K562 (cell line): ENCODE data around the gene HSD17B8. TPM values are rescaled to one million over a fixed set of nuclear protein-coding genes. Genes with fewer than 3 reads are reported as not detected.

ENCODE experiments used
- ARNT ChIP-seq, 2 experiments: fragments of 450-650 bp; IDR thresholded peaks; 2 replicates each; pipeline ENCODE4 v1.6.1; 2016; ENCODE audit warnings: mild to moderate bottlenecking in 1 of 2
- EGR1 ChIP-seq: fragments of 450-650 bp; conservative IDR thresholded peaks from 2 replicates; pipeline ENCODE4 v1.6.1; 2017; ENCODE audit warnings: mild to moderate bottlenecking
- FOXM1 ChIP-seq, 2 experiments: fragments of 450-650 bp in 1 of 2; sonication (generic) in 1 of 2; formaldehyde crosslinking in 1 of 2; IDR thresholded peaks; 2 replicates each; pipeline versions ENCODE4 v1.6.1 to v1.9.0; 2017 to 2022; ENCODE audit warnings: low read depth in 2 of 2, mild to moderate bottlenecking in 2 of 2, missing genetic modification reagents in 1 of 2, moderate library complexity in 1 of 2
- GABPB1 ChIP-seq: sonication (generic); formaldehyde crosslinking; IDR thresholded peaks from 2 replicates; pipeline ENCODE4 v1.8.0; 2022; ENCODE audit warnings: mild to moderate bottlenecking, missing genetic modification reagents
- KDM4B ChIP-seq, 2 experiments: fragments of 450-650 bp in 1 of 2; sonication (generic) in 1 of 2; IDR thresholded peaks; 2 replicates each; pipeline ENCODE4 v1.6.1; 2016 to 2017; ENCODE audit warnings: borderline replicate concordance in 2 of 2, antibody characterized with exemption in 1 of 2, low read depth in 1 of 2, mild to moderate bottlenecking in 1 of 2
- MAFG ChIP-seq: fragments of 450-650 bp; conservative IDR thresholded peaks from 2 replicates; pipeline ENCODE4 v1.6.1; 2016; ENCODE audit warnings: missing genetic modification characterization, missing compliant biosample characterization
- NFE2 ChIP-seq: IDR thresholded peaks from 2 replicates; pipeline ENCODE4 v1.6.1; 2014; ENCODE audit warnings: antibody characterized with exemption, low read depth
- TAL1 ChIP-seq: fragments of 450-650 bp; IDR thresholded peaks from 2 replicates; pipeline ENCODE4 v1.6.1; 2016; ENCODE audit warnings: mild to moderate bottlenecking
- TCF7 ChIP-seq: sonication (generic); IDR thresholded peaks from 2 replicates; pipeline ENCODE4 v1.6.1; 2016; ENCODE audit warnings: antibody characterized with exemption, borderline replicate concordance
- TEAD1 ChIP-seq, 2 experiments: fragments of 450-650 bp in 1 of 2; sonication (generic) in 1 of 2; formaldehyde crosslinking; IDR thresholded peaks; 2 replicates each; pipeline versions ENCODE4 v1.4.0 to v1.8.0; 2020 to 2022; ENCODE audit warnings: mild to moderate bottlenecking in 2 of 2, missing genetic modification reagents in 1 of 2
- ZC3H11A ChIP-seq: IDR thresholded peaks from 2 replicates; pipeline ENCODE4 v1.6.1; 2012; ENCODE audit warnings: low read depth, low read length, improper control_type of control experiment
- ZFX ChIP-seq: sonication (generic); formaldehyde crosslinking; IDR thresholded peaks from 2 replicates; pipeline ENCODE4 v1.8.0; 2022; ENCODE audit warnings: mild to moderate bottlenecking, missing genetic modification reagents, moderate library complexity
- ZNF224 ChIP-seq: sonication (generic); formaldehyde crosslinking; IDR thresholded peaks from 2 replicates; pipeline ENCODE4 v1.8.0; 2022; ENCODE audit warnings: mild to moderate bottlenecking, missing genetic modification reagents
- ZNF263 ChIP-seq: sonication (generic); formaldehyde crosslinking; IDR thresholded peaks from 2 replicates; pipeline ENCODE4 v1.8.0; 2022; ENCODE audit warnings: mild to moderate bottlenecking, missing genetic modification reagents, borderline replicate concordance
- polyA plus RNA-seq, 8 experiments: library from polyadenylated mRNA; depleted of rRNA in 4 of 8; stranded (reverse) in 5 of 8; unstranded in 3 of 8; fragments of >200 nt; fragmentation: Nextera tagmentation in 2 of 8; fragmentation: Illumina TruSeq in 1 of 8; extraction: Ambion mirVana in 2 of 8; extraction: Trizol in 1 of 8; gene quantifications; 2 replicates each; pipeline versions ENCODE4 v1.2.1 to v1.2.3, GENCODE V29; 2011 to 2014; ENCODE audit warnings: inconsistent platforms in 1 of 8, missing spikeins in 1 of 8
- total RNA-seq, 7 experiments: library from RNA; depleted of rRNA in 6 of 7; stranded (reverse); fragments of >200 nt in 6 of 7; fragmentation: Illumina TruSeq in 2 of 7; extraction: Trizol in 2 of 7; gene quantifications; 2 replicates each; pipeline versions ENCODE4 v1.2.1 to v1.2.3, GENCODE V29; 2011 to 2021; ENCODE audit warnings: low replicate concordance in 1 of 7
- TF ChIP-seq, protein P1 (sequence below): fragments of 250-450 bp; sonication (Bioruptor Pico); IDR thresholded peaks from 2 replicates; pipeline ENCODE4 v1.4.0; 2020
- TF ChIP-seq, protein P2 (sequence below): IDR thresholded peaks from 2 replicates; pipeline ENCODE4 v1.6.1; 2011; ENCODE audit not compliant: insufficient read length; ENCODE audit errors: extremely low read depth
- TF ChIP-seq, protein P3 (sequence below), 2 experiments: fragments of 450-650 bp; IDR thresholded peaks; 2 replicates each; pipeline ENCODE4 v1.6.1; 2016
- TF ChIP-seq, protein P4 (sequence below): fragments of 450-650 bp; formaldehyde crosslinking; IDR thresholded peaks from 2 replicates; pipeline ENCODE4 v1.4.0; 2022; ENCODE audit warnings: mild to moderate bottlenecking, moderate library complexity

The HSD17B8 gene
- total and polyA plus RNA-seq, 9 of the 15 experiments (the other 6 are each of a cell fraction or from before 2014, with no cell fraction given), result 3.7 to 35.2 (median 14.2) TPM

DNA sequence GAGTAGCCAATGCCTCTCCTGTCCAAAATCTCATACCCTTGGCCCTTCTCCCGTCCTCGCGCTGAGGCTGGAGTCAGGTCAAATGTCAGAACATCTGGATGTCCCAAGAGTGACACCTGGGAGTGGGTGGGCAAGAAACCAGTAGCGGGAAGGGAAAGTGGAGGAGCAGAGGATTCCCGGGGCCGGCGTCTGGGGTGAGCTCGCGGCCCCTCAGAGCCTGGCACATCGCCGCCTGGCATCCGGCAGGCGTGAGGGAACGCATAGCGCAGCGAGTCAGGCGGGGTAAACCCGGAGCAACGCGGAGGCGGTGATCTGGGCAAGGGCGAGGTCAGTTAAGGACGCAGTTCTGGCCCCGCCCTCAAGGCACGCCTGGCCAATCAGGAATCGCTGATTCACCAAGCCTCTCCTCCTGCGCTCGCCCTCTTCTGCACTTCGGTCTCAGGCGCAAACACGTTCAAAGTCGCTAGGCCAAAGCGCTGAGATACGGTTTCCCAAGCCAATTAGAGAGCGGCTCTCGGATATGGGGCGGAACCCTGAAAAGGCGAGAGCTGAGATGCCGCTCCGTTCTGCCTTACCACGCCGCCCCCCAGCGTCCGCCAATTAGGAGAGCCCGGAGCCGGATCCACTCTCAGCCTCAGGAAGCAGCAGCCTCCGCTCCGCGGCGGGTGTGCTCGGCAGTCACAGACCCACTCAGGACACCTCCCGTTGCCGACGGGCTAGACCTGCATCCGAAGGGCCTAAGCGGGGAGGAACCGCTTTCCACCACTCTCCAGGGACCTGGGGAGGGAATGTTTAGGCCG, 44.7 kb downstream of the HSD17B8 start (continued):
- TF ChIP-seq, protein P1, sequence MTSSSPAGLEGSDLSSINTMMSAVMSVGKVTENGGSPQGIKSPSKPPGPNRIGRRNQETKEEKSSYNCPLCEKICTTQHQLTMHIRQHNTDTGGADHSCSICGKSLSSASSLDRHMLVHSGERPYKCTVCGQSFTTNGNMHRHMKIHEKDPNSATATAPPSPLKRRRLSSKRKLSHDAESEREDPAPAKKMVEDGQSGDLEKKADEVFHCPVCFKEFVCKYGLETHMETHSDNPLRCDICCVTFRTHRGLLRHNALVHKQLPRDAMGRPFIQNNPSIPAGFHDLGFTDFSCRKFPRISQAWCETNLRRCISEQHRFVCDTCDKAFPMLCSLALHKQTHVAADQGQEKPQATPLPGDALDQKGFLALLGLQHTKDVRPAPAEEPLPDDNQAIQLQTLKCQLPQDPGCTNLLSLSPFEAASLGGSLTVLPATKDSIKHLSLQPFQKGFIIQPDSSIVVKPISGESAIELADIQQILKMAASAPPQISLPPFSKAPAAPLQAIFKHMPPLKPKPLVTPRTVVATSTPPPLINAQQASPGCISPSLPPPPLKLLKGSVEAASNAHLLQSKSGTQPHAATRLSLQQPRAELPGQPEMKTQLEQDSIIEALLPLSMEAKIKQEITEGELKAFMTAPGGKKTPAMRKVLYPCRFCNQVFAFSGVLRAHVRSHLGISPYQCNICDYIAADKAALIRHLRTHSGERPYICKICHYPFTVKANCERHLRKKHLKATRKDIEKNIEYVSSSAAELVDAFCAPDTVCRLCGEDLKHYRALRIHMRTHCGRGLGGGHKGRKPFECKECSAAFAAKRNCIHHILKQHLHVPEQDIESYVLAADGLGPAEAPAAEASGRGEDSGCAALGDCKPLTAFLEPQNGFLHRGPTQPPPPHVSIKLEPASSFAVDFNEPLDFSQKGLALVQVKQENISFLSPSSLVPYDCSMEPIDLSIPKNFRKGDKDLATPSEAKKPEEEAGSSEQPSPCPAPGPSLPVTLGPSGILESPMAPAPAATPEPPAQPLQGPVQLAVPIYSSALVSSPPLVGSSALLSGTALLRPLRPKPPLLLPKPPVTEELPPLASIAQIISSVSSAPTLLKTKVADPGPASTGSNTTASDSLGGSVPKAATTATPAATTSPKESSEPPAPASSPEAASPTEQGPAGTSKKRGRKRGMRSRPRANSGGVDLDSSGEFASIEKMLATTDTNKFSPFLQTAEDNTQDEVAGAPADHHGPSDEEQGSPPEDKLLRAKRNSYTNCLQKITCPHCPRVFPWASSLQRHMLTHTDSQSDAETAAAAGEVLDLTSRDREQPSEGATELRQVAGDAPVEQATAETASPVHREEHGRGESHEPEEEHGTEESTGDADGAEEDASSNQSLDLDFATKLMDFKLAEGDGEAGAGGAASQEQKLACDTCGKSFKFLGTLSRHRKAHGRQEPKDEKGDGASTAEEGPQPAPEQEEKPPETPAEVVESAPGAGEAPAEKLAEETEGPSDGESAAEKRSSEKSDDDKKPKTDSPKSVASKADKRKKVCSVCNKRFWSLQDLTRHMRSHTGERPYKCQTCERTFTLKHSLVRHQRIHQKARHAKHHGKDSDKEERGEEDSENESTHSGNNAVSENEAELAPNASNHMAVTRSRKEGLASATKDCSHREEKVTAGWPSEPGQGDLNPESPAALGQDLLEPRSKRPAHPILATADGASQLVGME (CRISPR knock-in tag), result 0 out of 2 replicates have a peak, but pooled peaks have one; percentile 58
- TF ChIP-seq MAFG (tag) (peak; percentile 81), NFE2 (peak; percentile 97), EGR1 (peak; percentile 97), ZC3H11A (no peak), ARNT (IDR thresholded peaks at IDR 0.05) (no peak), GABPB1 (CRISPR knock-in tag) (peak; percentile 44; the same call in 1 of the 2 replicates), KDM4B (IDR thresholded peaks at IDR 0.05; ENCODE audit: borderline replicate concordance in 2 of 2, low read depth in 1 of 2) (no peak), ZNF224 (CRISPR knock-in tag) (no peak), FOXM1 (IDR thresholded peaks at IDR 0.05; ENCODE audit: low read depth) (no peak), FOXM1 (CRISPR knock-in tag; IDR thresholded peaks at IDR 0.05; ENCODE audit: low read depth) (no peak; the same call in 1 of the 2 replicates), TEAD1 (CRISPR knock-in tag; IDR thresholded peaks at IDR 0.05) (peak; percentile 29 to 83; a peak in 2 of 4 replicates), ZFX (CRISPR knock-in tag) (peak; percentile 87), TCF7 (0 out of 2 replicates have a peak, but pooled peaks have one; percentile 13), ZNF263 (CRISPR knock-in tag) (no peak), TAL1 (no peak)
- TF ChIP-seq, protein P2, sequence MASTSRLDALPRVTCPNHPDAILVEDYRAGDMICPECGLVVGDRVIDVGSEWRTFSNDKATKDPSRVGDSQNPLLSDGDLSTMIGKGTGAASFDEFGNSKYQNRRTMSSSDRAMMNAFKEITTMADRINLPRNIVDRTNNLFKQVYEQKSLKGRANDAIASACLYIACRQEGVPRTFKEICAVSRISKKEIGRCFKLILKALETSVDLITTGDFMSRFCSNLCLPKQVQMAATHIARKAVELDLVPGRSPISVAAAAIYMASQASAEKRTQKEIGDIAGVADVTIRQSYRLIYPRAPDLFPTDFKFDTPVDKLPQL, result no peak
- TF ChIP-seq, protein P3, sequence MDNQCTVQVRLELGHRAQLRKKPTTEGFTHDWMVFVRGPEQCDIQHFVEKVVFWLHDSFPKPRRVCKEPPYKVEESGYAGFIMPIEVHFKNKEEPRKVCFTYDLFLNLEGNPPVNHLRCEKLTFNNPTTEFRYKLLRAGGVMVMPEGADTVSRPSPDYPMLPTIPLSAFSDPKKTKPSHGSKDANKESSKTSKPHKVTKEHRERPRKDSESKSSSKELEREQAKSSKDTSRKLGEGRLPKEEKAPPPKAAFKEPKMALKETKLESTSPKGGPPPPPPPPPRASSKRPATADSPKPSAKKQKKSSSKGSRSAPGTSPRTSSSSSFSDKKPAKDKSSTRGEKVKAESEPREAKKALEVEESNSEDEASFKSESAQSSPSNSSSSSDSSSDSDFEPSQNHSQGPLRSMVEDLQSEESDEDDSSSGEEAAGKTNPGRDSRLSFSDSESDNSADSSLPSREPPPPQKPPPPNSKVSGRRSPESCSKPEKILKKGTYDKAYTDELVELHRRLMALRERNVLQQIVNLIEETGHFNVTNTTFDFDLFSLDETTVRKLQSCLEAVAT (IDR thresholded peaks at IDR 0.05), result peak in 1 of 2 experiments; percentile 66; a peak in 1 of 4 replicates
- TF ChIP-seq, protein P4, sequence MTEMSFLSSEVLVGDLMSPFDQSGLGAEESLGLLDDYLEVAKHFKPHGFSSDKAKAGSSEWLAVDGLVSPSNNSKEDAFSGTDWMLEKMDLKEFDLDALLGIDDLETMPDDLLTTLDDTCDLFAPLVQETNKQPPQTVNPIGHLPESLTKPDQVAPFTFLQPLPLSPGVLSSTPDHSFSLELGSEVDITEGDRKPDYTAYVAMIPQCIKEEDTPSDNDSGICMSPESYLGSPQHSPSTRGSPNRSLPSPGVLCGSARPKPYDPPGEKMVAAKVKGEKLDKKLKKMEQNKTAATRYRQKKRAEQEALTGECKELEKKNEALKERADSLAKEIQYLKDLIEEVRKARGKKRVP, result no peak
